ENCODE results near the gene ASS1.

DNA sequence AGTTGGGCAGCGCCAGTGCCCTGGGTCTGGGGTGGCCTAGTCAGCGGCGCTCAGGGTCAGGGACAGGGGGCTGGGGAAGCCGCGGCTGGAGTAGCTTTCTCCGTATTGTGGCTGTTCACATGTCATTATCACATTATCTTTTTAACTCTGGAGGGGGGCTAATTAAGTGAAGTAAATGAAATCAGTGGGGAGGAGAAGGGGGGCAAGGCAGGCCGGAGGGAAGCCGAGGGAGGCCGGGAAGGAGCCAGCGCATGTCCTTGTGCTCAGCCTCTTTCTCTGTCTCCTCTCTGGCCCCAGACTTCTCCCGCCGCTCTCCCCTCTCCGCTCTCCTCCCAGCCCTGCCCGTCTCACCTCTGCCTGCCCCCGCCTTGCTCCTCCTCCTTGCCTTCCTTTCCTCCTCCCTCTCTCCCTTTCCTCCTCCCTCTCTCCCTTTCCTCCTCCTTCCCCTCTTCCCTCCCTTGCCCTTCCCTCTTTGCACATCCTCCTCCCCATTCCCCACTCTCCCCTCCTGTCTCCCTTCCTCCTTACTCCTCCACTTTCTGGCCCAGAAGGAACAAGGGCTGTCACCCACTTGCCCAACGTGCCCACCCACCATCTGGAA lies 38.7 kb downstream of the ASS1 start:
- TF ChIP-seq, protein P1, sequence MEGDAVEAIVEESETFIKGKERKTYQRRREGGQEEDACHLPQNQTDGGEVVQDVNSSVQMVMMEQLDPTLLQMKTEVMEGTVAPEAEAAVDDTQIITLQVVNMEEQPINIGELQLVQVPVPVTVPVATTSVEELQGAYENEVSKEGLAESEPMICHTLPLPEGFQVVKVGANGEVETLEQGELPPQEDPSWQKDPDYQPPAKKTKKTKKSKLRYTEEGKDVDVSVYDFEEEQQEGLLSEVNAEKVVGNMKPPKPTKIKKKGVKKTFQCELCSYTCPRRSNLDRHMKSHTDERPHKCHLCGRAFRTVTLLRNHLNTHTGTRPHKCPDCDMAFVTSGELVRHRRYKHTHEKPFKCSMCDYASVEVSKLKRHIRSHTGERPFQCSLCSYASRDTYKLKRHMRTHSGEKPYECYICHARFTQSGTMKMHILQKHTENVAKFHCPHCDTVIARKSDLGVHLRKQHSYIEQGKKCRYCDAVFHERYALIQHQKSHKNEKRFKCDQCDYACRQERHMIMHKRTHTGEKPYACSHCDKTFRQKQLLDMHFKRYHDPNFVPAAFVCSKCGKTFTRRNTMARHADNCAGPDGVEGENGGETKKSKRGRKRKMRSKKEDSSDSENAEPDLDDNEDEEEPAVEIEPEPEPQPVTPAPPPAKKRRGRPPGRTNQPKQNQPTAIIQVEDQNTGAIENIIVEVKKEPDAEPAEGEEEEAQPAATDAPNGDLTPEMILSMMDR (IDR thresholded peaks at IDR 0.05) = no peak
- TF ChIP-seq ZFX (IDR thresholded peaks at IDR 0.05; ENCODE audit: borderline replicate concordance) = no peak
